Activated CD4-positive, alpha-beta T cell treated with anti-CD3 and anti-CD28 coated beads, Interleukin-2, Interleukin-6, amounts not matched to agents 100 ng/mL and 50 ng/mL, durations not matched to agents 16 hours and 8 hours (primary cell): ENCODE data around the gene ARHGAP26.
"Not testable (repeated sequence)": the region's sequence is repeated elsewhere in the genome, so short reads cannot be mapped to it uniquely, and the experiment has no call there.

Experiments used
- DNase-seq: peaks from one replicate; pipeline ENCODE4 v3.0.0-alpha.2; 2020

Gene ARHGAP26

DNA sequence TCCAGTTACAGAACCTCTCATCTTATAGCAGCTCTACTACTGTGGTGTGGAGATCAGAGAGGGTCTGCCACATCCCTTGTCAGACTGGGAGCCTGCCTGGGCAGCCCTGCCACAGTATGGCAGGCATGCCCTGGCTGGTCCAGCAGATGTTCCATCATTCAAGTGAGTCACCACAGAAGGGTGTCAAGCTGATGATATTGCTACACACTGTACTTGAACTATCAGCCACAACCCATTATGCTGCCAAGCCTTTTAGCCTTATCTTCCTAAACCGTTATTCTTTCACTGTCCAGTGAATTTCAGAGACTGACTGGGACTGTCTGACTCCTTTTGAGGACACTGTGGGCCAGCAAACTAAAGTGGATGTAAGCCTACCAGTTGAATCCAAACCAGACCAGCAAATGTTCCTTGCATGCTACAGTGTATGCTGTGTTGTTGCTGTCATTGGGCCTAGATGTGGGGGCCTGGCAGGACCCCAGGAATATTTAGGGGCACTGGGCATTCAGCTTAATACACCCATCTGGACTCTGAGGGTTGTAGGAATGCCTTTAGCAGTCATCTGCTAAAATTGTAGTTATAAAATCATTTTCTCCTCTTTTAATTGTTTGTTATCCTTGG, 430.7 kb downstream of the ARHGAP26 start:
- DNase-seq, result no peak

DNA sequence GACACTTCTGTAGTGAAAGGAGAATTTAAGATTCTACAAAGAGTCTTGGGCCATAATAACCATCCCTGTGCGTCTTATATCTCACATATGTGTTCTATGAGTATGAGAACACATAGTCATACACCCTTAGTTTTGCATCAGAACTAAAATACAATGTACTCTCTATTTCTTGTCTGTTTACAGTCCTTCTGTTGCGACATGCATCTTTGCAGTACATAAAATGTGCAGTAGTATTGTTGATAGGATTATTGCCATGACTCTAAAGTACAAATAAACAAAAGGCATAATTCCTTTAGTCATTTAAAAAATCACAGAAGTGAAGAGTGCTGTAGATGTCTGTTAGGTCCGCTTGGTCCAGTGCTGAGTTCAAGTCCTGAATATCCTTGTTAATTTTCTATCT, 431.4 kb downstream of the ARHGAP26 start:
- no peak for DNase-seq

DNA sequence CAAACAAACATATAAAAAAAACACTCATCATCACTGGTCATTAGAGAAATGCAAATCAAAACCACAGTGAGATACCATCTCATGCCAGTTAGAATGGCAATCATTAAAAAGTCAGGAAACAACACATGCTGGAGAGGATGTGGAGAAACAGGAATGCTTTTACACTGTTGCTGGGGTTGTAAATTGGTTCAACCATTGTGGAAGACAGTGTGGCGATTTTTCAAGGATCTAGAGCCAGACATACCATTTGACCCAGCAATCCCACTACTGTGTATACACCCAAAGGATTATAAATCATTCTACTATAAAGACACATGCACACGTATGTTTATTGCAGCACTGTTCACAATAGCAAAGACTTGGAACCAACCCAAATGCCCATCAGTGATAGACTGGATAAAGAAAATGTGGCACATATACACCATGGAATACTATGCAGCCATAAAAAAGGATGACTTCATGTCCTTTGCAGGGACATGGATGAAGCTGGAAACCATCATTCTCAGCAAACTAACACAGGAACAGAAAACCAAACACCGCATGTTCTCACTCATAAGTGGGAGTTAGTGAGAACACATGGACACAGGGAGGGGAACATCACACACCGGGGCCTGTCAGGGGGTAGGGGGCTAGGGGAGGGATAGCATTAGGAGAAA, 433.3 kb downstream of the ARHGAP26 start:
- DNase-seq, result not testable (repeated sequence)

DNA sequence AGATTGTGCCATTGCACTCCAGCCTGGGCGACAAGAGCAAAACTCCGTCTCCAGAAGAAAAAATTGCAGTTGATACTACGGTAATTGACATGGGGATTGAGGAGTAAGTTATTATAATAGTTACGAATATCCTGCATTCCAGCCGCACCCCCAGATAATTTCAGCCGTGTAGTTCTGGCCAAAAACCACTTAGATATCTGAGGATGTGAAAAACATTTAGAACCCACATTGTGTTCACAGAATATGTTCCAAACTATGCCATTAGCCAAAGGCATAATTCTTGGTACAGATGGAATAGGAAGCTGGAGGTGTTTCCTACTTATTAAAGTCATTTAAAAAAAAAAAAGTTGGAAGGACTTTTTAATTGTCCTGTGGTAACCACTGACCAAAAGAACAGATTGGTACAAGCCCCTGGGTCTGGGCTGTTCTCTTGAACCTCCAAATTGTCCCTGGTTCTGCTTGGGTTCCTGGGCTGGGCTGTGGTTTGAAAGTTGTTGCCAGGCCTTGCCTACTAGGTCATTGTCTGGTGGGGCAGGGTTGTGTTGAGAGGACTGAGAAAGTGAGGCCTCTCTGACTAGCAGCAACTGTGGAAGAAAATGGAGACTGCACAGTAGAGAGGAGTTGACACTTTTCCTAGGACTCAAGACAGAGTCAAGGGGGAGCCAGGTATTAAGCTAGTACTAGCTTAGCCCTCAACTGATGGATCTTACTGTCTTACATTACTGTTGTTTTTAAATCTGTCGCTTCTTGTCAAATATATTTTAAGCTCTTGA, 434.5 kb downstream of the ARHGAP26 start:
- no peak for DNase-seq

DNA sequence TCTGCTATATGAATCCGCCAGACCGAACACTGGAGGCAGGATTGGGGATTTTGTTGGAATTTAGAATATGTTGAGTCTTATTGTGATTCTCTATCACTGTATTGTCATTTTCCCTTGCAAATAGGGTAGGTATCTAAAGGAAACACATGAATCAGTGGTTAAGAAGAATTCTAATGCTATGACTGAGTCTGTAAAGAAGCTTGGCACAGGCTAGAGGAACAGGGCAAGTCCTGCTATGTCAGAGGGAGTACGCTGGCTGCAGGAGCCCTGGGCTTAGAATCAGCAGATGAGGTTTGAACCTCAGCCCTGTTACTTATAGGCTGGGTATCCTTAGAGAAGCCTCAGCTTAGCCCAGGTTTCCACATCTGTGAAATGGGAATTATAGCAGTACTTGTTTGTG, 435.2 kb downstream of the ARHGAP26 start:
- no peak for DNase-seq

DNA sequence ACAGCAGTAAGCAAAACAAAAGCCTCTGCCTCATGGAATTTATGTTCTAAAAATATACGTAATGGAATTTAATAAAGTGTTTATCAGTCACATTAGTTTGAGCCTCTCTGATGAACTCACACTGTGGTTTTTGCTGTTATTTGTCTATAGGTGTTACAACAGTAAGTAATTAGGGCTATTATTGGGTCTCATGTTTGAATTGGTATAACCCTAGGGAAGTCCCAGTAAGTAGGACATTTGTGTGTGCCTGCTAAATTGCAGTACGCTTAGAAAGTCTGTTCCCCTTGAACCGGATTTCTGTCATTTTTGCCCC, 435.7 kb downstream of the ARHGAP26 start:
- DNase-seq, result no peak

DNA sequence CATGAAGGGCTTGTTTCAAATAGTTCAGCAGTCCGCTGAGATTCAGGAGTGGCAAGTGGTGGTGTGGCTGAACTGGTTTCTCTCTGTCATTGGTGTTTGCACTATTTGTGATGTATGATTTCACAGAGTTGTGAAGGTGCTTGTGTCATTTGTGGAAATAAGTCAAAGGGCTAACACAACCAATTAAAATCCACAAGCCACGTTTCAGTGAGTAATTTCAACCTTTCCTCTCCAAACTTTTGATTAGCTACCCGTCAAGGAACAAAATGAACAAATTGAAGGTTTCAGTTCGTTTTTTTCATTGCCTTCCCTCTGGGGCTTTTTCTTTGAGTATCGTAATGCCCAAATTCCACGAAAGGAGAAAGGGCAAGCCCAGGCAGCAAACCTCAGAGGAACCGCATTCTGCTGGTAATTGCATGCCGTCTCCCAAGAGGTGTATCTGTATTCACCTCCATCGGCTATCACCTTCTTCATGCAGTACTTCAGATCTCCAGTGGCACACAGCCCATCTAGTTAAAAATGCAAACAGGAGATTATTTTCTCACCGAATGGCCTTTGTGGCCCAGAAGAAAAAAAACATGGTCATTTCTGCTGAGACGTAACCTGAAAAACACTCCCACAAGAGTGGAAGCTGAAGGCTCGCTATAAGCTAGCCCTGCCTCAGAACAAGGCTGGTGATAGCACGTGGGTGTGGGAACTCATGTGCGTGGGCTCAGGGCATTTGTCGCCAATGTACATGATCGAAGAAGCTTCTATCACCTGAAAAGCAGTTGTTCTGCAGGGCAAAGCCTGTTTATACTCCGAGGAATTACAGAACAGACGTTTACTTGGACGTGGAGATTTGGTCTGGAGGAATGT, 436.2 kb downstream of the ARHGAP26 start:
- peak; percentile 70 for DNase-seq

DNA sequence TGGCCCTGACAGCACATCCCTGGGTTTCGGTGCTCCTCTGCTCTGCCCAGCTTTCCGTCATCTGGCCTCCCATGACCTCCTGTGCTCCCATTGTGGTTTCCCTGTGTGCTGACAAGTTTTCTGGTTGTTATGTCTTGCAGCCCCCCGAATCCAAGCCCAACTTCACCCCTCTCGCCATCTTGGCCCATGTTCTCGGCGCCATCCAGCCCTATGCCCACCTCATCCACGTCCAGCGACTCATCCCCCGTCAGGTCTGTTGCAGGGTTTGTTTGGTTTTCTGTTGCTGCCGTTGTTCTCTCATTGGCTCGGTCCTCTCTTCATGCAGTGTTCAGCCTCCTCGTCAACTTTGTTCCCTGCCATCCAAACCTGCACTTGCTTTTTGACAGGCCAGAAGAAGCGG, 436.9 kb downstream of the ARHGAP26 start:
- no peak for DNase-seq

DNA sequence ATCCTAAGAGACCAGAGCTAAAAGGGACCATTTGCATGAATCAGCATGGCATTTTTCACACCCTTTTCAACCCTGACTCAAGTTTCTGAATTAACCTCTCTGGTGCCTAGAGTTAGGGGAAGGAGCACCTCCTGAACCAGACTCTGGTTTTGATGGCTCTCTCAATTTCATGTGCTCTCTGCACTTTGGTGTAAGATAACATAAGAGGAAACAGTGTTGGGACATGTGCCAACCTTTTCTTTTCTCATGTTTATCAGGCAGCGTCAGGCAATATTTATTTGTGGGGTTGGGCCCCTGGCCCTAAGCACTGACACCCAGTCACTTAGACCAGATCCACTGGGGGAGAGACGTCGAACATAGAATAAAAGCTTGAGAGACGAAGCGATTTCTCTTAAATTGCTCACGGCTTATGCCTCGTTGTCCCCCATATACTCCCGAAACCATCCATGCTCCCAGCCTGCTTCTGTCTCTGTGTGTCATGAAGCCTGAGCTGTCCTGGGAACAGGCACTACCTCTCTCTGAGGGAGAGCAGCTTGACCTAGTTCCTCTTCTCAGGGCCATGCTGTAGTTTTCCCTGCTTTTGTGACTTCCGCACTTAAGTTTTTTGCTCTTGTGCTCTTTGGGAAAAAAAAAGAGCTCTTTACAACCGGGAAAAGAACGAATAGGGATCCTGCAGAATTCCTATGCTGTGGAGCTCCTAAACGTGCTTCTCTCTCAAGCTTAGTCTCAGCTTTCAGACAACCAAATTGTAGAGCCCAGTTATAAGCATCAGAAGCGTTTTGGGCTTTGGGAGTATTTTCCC, 437.6 kb downstream of the ARHGAP26 start:
- DNase-seq, result peak; percentile 53

DNA sequence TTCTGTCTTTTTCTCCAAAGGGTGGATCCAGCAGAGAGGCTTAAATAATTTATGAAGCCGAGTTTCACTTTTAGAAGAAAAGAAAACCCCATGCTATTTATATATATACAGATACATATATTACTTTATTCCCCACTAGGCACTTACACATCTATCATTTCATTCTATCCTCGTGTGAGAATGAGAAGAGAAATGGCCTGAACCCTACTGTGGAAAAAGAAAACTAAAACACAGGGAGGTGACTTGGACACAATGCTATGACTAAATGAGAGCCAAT, 438.1 kb downstream of the ARHGAP26 start:
- no peak for DNase-seq

DNA sequence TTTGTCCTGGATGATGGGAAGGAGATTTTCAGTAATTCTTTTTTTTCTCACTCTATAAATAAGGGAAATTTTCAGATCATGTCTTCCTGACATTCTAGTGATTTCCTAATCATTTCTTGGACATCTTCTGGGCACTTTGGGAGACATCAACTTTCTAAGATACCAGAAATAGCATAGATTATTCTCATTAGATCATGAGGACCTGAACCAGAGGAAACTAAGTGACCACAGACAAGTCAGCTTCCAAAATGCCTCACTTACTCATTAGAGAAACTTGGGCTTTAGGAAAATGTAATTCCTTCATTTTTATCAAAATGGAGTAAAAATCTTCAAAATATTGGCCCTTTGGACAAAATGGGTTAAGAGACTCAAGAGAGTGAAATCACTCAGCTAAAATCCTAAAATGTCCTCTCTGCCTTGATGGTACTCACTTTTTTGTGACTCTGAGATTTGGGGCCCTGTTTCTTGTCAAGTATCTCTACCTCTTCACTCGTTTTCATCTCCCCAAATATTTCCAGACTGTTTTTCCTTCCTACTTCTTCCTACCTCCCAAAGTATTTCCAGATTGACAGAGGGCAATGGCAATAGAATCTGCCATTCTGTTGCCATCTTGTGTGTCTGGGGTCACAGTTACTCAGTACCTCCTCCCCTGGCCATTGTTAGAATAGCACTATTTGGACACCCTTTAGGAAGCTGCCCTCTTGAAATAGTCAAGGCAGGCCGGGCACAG, 438.8 kb downstream of the ARHGAP26 start:
- DNase-seq, result no peak

DNA sequence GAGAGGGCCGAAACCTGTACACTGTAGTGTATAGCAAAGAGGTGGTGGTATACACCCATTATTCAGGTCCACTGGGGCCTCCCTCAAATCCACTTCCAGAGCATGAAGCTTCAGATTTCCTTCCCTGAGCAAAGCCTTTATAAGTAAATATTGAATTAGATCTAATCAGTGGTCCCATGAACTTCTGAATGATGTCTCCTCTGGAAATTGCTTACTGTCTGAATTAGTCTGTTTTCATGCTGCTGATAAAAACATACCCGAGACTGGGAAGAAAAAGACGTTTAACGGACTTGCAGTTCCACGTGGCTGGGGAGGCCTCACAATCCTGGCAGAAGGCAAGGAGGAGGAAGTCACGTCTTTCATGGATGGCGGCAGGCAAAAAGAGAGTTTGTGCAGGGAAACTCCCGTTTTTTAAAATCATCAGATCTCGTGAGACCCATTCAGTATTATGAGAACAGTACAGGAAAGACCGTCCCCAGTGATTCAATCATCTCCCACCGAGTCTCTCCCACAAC, 439.8 kb downstream of the ARHGAP26 start:
- no peak for DNase-seq

DNA sequence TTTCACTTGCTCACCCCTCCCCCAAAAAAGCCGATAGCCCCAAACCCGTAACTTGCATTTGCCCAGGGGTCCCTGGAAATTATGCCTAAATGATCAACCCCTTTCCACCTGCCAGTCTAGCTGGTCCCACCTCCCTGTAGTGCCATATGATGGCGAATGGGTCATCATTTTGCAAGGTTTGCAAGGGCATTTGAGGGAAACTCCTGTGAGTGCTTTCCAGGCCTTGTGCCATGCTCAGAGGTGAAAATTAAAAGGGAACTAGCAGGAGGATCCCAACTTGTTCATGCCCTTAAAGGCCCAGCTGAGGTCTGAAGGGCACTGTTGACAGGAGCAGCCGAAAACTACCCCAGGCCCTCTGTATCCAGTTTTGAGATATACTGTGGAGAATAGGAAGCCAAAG, 440.4 kb downstream of the ARHGAP26 start:
- no peak for DNase-seq

DNA sequence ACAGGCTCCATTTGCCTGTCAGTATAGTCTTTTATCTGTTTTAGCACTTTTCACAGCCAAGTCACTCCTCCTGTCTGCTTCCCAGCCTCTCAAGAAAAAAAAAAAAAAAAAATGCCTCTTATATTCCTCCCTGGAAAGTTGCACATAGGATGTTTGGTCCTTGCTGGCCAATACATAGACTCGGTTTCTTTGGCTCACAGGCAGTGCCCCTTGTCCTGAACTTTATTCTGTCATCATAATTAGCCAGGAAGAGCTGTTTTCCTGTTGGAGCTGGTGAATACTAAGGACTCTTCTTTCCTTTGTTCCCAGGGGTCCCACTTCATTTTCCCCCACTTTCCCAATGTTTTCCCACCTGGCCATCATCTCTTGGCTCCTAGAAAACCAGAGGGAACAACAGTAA, 442.1 kb downstream of the ARHGAP26 start:
- DNase-seq, result no peak

DNA sequence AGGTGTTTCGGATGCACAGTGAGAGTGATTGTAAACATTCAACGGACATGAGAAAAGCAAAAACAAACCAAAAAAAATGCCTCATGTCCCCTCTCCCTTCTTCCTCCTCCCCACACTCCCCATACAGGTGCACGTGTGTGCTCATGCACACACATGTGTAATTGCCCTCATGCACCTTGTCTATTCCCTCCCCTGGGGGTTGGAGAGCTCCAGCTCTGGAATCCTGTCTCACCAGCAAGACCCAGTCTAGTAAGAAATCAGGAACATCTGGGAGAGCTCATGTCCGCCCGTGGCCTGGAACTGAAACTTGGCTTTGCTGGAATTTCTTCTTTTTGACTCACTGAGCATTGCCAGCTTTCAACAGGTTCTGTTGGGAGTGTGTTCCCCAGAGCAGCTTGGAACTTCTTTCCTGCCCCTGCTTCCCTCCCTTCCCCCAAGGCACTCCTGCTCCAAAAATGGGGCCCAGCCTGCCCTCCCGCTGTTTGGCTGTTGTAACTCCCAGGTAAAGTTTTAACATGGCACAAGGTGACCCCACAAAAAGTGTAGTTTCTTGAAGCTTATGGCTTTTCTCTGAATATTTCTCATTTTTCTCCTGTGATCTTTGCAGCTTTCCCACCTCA, 443.2 kb downstream of the ARHGAP26 start:
- no peak for DNase-seq

DNA sequence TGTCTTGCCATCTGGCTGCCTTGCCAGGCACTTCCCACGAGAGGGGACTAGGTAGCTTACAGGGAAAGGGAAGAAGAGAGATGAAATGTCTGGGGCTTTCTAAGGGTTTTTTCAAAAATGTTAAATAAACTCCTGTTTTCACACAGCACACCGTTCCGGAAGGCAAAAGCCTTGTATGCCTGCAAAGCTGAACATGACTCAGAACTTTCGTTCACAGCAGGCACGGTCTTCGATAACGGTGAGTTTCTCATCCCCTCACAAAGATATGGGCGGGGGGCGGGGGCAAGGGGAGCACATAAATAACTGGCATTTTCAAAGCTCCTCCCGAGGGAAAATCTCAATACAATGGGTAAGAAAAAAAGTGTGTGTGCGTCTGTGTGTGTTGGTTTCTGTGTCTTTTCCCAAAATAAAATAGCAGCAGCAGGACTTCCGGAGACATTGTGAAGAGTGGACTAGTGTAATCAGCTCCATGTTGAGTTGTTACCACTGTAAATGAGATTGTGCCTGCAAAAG, 443.7 kb downstream of the ARHGAP26 start:
- DNase-seq, result peak; percentile 68

DNA sequence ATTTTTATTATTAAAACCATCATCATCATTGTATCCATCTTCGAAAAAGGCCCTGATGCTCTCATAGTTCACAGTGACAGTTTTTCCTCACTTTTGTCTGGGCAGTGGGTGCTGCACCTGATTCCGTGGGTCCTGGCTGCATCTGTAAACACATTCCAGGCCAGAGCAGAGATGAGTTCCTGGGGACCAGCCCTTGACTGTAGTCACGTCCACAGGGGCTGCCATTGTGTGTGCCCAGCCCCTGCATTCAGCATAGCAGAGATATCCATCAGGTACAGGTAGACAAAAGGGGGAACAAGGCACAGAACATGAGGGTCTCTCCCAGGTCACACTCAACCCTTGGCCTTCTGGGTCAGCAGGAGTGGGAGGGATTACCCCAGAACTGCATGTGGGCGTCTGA, 444.3 kb downstream of the ARHGAP26 start:
- no peak for DNase-seq

DNA sequence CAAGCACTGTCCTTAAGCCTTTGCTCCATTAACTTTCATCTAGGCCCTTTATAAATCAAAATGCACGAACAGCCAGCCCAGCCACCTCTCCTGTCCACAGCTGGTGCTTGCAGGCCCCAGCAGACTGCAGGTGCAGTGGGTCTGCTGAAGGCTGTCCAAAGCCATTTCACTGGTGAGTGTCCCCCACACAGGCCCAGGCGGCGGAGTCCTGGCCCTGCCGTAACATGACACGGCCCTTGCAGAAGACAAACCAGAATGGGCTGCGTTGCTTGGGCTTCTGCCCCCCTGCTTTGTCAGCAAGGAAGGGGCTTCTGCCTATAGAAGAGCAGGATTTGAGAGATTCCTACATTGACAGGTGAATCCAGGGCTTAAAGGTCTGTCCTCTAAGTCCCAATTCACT, 444.7 kb downstream of the ARHGAP26 start:
- DNase-seq, result no peak

DNA sequence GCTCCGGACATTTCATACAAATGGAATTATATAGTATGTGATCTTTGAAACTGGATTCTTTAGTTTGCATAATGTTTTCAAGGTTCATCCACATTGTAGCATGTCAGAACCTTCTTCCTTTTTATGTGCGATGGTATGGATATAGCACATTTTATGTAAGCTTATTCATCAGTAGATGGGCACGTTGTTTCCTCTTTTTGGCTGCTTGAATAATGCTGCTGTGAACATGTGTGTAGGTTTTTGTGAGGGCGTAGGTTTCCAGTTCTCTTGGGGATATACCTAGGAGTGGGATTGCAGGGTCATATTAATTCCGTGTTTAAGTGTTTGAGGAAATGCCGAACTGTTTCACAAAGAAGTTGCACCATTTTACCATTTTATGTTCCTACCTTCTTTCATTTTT, 445.5 kb downstream of the ARHGAP26 start:
- DNase-seq, result no peak

DNA sequence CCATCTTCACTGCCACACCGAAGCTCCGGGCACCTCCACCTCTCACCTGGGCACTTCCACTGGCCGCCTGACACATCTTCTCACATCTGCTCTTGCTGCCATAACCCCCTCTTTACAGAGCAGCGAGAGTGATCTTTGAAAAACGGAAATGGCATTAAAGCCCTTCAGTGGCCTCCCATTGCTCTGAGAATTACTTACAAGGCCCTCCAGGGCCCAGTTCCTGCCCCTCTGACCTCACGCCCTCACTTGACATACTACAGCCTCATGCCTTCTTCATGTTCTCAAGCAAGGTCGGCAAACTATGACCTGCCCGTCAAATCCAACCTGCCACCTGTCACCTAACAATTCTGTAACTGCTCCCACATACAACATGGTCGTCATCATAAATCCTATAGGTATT, 446.0 kb downstream of the ARHGAP26 start:
- DNase-seq, result no peak
